Activated naive CD4-positive, alpha-beta T cell treated with anti-CD3 and anti-CD28 coated beads, Interleukin-2, amount 50 U/mL, for 72 hours (primary cell): ENCODE data around the gene C2orf76. TPM values are rescaled to one million over a fixed set of nuclear protein-coding genes. Genes with fewer than 3 reads are reported as not detected.
A peak's percentile ranks its signal among the peaks of the same experiment; 100 is the strongest.

ENCODE experiments used
- ATAC-seq, 2 donors: fragments of 150-1000 bp; cut with Tn5 transposase; 2 replicates each; pipeline ENCODE4 v1.10.0; 2021; ENCODE audit warnings: mild to moderate bottlenecking in 2 of 2, moderate library complexity in 2 of 2
- DNase-seq, 2 donors: peaks; one replicate each; pipeline ENCODE4 v3.0.0; 2021 to 2022; ENCODE audit warnings: low spot score in 2 of 2
- H3K27ac Mint-ChIP-seq, 2 donors: one replicate each; pipeline ENCODE4 v1.8.0; 2022; ENCODE audit warnings: mild to moderate bottlenecking in 2 of 2, mixed read lengths in 2 of 2
- H3K36me3 Mint-ChIP-seq, 2 donors: one replicate each; pipeline ENCODE4 v1.8.0; 2022; ENCODE audit warnings: mixed read lengths in 2 of 2
- H3K9me3 Mint-ChIP-seq, 2 donors: one replicate each; pipeline ENCODE4 v1.8.0; 2022; ENCODE audit warnings: mixed read lengths in 2 of 2
- total RNA-seq, 2 donors: library from RNA; stranded (reverse); gene quantifications; one replicate each; pipeline ENCODE4 v1.2.3, GENCODE V29; 2022

C2orf76 gene
- total RNA-seq, 2 donors from 2014 or later: 6.1 to 31.6 TPM

DNA sequence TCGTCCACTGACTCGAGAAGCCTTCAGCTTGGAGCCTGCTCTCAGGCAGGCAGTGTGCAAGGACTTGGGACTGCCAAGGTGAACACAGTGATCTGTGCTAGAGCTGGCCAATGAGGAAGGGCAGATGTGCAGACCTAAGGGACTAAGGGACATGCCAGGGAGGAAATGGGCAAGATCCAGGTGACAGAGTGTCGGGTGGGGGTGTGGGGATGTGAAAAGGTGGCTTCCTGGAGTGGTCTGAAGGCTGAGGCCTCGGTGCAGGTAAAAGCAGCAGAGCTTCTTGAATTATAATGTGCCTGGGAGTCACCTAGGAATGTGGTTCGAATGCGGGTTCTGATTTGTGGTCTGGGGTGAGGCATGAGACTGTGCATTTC lies 101.0 kb downstream of the C2orf76 start:
- H3K27ac Mint-ChIP-seq: peak overlapping the region in 1 of 2 donors; percentile 75
- DNase-seq (no peak), ATAC-seq (no peak)
- H3K36me3 Mint-ChIP-seq: no peaks in the 10 kb centered on the region
- H3K9me3 Mint-ChIP-seq: no peaks in the 10 kb centered on the region

GRCh38 chr2:119264781-119265692 lies 101.6 kb downstream of the C2orf76 start:
- Mint-ChIP-seq H3K36me3 (no peaks in the 10 kb centered on the region), H3K9me3 (no peaks in the 10 kb centered on the region), H3K27ac (peak overlapping the region in 1 of 2 donors; percentile 75)
- peak in 1 of 2 donors; percentile 48 for DNase-seq
- ATAC-seq: peak; percentile 53 to 81

DNA sequence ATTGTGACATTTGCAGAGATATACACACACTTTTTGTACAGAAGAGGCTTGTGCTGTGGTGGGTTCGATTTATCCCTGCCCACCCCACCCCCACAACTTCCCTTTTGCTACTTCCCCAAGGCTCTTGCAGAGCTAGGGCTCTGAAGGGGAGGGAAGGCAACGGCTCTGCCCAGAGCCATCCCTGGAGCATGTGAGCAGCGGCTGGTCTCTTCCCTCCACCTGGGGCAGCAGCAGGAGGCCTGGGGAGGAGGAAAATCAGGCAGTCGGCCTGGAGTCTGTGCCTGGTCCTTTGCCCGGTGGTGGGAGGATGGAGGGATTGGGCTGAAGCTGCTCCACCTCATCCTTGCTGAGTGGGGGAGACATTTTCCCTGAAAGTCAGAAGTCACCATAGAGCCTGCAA lies 103.0 kb downstream of the C2orf76 start:
- Mint-ChIP-seq H3K36me3 (no peaks in the 10 kb centered on the region), H3K9me3 (no peaks in the 10 kb centered on the region), H3K27ac (no peak overlapping the region)
- DNase-seq: no peak
- ATAC-seq: no peak

GRCh38 chr2:119263025-119263424 lies 103.6 kb downstream of the C2orf76 start:
- ATAC-seq (no peak), DNase-seq (no peak)
- no peak overlapping the region for H3K27ac Mint-ChIP-seq
- no peaks in the 10 kb centered on the region for H3K36me3 Mint-ChIP-seq
- no peaks in the 10 kb centered on the region for H3K9me3 Mint-ChIP-seq

GRCh38 chr2:119261493-119262225 lies 105.0 kb downstream of the C2orf76 start:
- no peaks in the 10 kb centered on the region for H3K9me3 Mint-ChIP-seq
- ATAC-seq (no peak), DNase-seq (no peak)
- H3K27ac Mint-ChIP-seq: no peak overlapping the region
- no peaks in the 10 kb centered on the region for H3K36me3 Mint-ChIP-seq

GRCh38 chr2:119260646-119261492 lies 105.8 kb downstream of the C2orf76 start:
- Mint-ChIP-seq H3K9me3 (no peaks in the 10 kb centered on the region), H3K27ac (no peak overlapping the region), H3K36me3 (no peaks in the 10 kb centered on the region)
- DNase-seq: no peak
- no peak for ATAC-seq

- DNase-seq: no peak
- ATAC-seq: no peak
- H3K36me3 Mint-ChIP-seq: no peaks in the 10 kb centered on the region
- H3K27ac Mint-ChIP-seq: no peak overlapping the region
- H3K9me3 Mint-ChIP-seq: no peaks in the 10 kb centered on the region
Measured at GRCh38 chr2:119259296-119259860, 107.3 kb downstream of the C2orf76 start.

DNA sequence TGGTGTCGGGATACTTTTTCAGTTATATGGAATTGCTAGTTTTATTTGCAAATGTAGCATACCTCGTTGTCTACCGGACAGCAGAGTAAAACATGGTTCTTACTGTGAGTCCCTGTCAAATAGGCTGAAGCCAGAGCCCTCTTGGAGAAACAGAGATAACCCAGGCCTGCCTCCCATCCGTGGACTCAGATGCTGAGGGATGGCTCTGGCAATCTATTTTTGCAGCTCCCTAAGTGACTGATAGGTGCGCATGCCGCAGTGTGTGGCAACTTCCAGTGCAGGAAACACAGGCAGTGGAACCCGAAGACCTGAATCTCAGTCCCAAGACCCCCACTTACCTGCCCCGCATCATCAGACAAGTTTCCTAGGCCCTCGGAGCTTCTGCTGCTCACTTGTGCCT lies 109.4 kb downstream of the C2orf76 start:
- no peak for DNase-seq
- H3K36me3 Mint-ChIP-seq: no peaks in the 10 kb centered on the region
- no peaks in the 10 kb centered on the region for H3K9me3 Mint-ChIP-seq
- H3K27ac Mint-ChIP-seq: no peak overlapping the region
- no peak for ATAC-seq

- no peaks in the 10 kb centered on the region for H3K36me3 Mint-ChIP-seq
- H3K27ac Mint-ChIP-seq: no peak overlapping the region
- H3K9me3 Mint-ChIP-seq: no peaks in the 10 kb centered on the region
- ATAC-seq (no peak), DNase-seq (no peak)
Measured at GRCh38 chr2:119256582-119256921, 110.1 kb downstream of the C2orf76 start.

GRCh38 chr2:119255760-119256581 lies 110.7 kb downstream of the C2orf76 start:
- ATAC-seq (no peak), DNase-seq (peak in 1 of 2 donors; percentile 7)
- H3K9me3 Mint-ChIP-seq: no peaks in the 10 kb centered on the region
- H3K36me3 Mint-ChIP-seq: no peaks in the 10 kb centered on the region
- no peak overlapping the region for H3K27ac Mint-ChIP-seq

- H3K27ac Mint-ChIP-seq: no peak overlapping the region
- H3K9me3 Mint-ChIP-seq: no peaks in the 10 kb centered on the region
- no peaks in the 10 kb centered on the region for H3K36me3 Mint-ChIP-seq
- DNase-seq (peak in 1 of 2 donors; percentile 40), ATAC-seq (no peak)
Measured at GRCh38 chr2:119254601-119255080, 112.0 kb downstream of the C2orf76 start.

GRCh38 chr2:119253760-119254600 lies 112.7 kb downstream of the C2orf76 start:
- Mint-ChIP-seq H3K36me3 (no peaks in the 10 kb centered on the region), H3K9me3 (no peaks in the 10 kb centered on the region), H3K27ac (no peak overlapping the region)
- DNase-seq (peak in 1 of 2 donors; percentile 25), ATAC-seq (no peak)

DNA sequence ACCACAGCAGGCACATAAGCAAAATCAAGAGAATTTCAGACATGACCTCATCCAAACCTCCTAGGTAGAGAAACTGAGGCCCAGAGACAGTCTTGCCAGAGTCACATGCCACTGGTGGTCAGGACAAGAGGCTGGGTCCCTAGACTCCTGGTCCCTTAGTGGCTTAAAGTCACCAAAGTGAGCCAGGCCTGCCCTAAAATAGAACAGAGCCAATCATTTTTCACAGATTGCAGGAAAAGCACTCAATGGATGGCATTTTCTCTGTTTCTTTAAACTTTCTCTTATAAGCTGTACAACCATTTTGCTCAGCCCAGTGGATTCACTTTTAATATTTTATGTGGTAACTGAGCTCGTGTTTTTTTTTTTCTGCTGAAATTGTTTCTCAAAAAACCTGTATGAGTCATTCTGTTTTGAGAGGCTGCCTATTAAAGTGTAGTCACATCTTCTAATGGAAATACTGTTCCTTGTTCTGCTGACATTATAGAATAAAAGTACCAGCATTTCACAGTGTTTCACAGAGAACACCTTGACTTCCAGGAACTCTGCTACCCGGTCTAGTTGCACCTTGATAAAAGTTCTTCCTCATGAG lies 113.4 kb downstream of the C2orf76 start:
- ATAC-seq (peak in 1 of 2 donors; percentile 13), DNase-seq (no peak)
- peak overlapping the region in 1 of 2 donors; percentile 40 for H3K27ac Mint-ChIP-seq
- no peaks in the 10 kb centered on the region for H3K9me3 Mint-ChIP-seq
- H3K36me3 Mint-ChIP-seq: no peaks in the 10 kb centered on the region
